DND-41 (cell line): Measurements from ENCODE around the gene ZNF334.

Source experiments
- ATAC-seq: fragments of 200-7000 bp; cut with Tn5 transposase; 3 replicates; pipeline ENCODE4 v1.9.1; 2021; ENCODE audit warnings: low read depth; ENCODE audit not compliant: insufficient read depth
- DNase-seq: peaks from one replicate; pipeline ENCODE4 v3.0.0-alpha.2; 2020
- H2AFZ ChIP-seq: 2 replicates; pipeline ENCODE4 v1.6.0; 2012; ENCODE audit warnings: low read depth, low read length
- H3K27ac ChIP-seq: 2 replicates; pipeline ENCODE4 v1.5.1; 2012; ENCODE audit warnings: low read length, inconsistent platforms
- H3K27me3 ChIP-seq: fragments of 200-600 bp; sonication (generic); 2 replicates; pipeline ENCODE4 v1.6.0; 2012; ENCODE audit warnings: low read length, mild to moderate bottlenecking, inconsistent platforms; ENCODE audit not compliant: insufficient read depth, poor library complexity
- H3K36me3 ChIP-seq: 2 replicates; pipeline ENCODE4 v1.5.1; 2012; ENCODE audit warnings: low read length, inconsistent platforms; ENCODE audit not compliant: insufficient read depth
- H3K4me1 ChIP-seq: 2 replicates; pipeline ENCODE4 v1.5.1; 2012; ENCODE audit warnings: mild to moderate bottlenecking, low read length; ENCODE audit not compliant: insufficient read depth
- H3K4me2 ChIP-seq: 2 replicates; pipeline ENCODE4 v1.6.0; 2012; ENCODE audit warnings: mild to moderate bottlenecking, moderate library complexity, low read length, inconsistent platforms; ENCODE audit not compliant: insufficient read depth
- H3K4me3 ChIP-seq, 2 experiments: fragments of 200-600 bp in 1 of 2; shearing (Covaris generic) in 1 of 2; 2 replicates each; pipeline ENCODE4 v1.5.1; 2012 to 2016; ENCODE audit warnings: inconsistent platforms in 2 of 2, low read length in 2 of 2, mild to moderate bottlenecking in 2 of 2, low read depth in 1 of 2, moderate library complexity in 1 of 2
- H3K79me2 ChIP-seq: 2 replicates; pipeline ENCODE4 v1.6.0; 2012; ENCODE audit warnings: low read length, inconsistent platforms; ENCODE audit not compliant: insufficient read depth
- H3K9ac ChIP-seq: 2 replicates; pipeline ENCODE4 v1.6.0; 2012; ENCODE audit warnings: low read depth, mild to moderate bottlenecking, inconsistent platforms, low read length, moderate library complexity
- H3K9me3 ChIP-seq: 2 replicates; pipeline ENCODE4 v1.5.1; 2012; ENCODE audit warnings: low read length, moderate library complexity, mild to moderate bottlenecking, inconsistent platforms; ENCODE audit not compliant: insufficient read depth, severe bottlenecking
- H4K20me1 ChIP-seq: 2 replicates; pipeline ENCODE4 v1.6.0; 2012; ENCODE audit warnings: low read length; ENCODE audit not compliant: insufficient read depth
- CTCF ChIP-seq: IDR thresholded peaks from 2 replicates; pipeline ENCODE4 v1.5.1; 2012; ENCODE audit warnings: borderline replicate concordance, low read length, moderate library complexity, mild to moderate bottlenecking; ENCODE audit not compliant: poor library complexity, severe bottlenecking; ENCODE audit errors: extremely low read depth
- EZH2 ChIP-seq: IDR thresholded peaks from 3 replicates; pipeline ENCODE4 v1.6.1; 2012; ENCODE audit warnings: borderline replicate concordance, low read depth, mild to moderate bottlenecking, moderate library complexity, low read length, inconsistent platforms; ENCODE audit not compliant: severe bottlenecking

ZNF334 gene

GRCh38 chr20:46501337-46501942 lies 11.9 kb downstream of the ZNF334 start:
- TF ChIP-seq EZH2 (no peak), CTCF (no peak)
- H4K20me1 ChIP-seq, result no peaks in the 10 kb centered on the region
- no peak overlapping the region for H3K4me2 ChIP-seq
- no peak overlapping the region for H2AFZ ChIP-seq
- no peaks in the 10 kb centered on the region for H3K4me1 ChIP-seq
- H3K27me3 ChIP-seq, result peaks cover 2% of the 10 kb centered on the region
- DNase-seq (no peak), ATAC-seq (no peak)
- no peak overlapping the region for H3K27ac ChIP-seq
- H3K79me2 ChIP-seq, result no peaks in the 10 kb centered on the region
- H3K4me3 ChIP-seq, result no peak overlapping the region
- no peak overlapping the region for H3K9ac ChIP-seq
- H3K36me3 ChIP-seq, result no peaks in the 10 kb centered on the region
- peaks cover 14% of the 10 kb centered on the region for H3K9me3 ChIP-seq

- Histone ChIP-seq H3K9me3 (no peaks in the 10 kb centered on the region), H3K4me3 (no peak overlapping the region), H4K20me1 (no peaks in the 10 kb centered on the region), H3K36me3 (no peaks in the 10 kb centered on the region), H3K4me1 (no peaks in the 10 kb centered on the region), H2AFZ (no peak overlapping the region), H3K9ac (no peak overlapping the region), H3K27ac (no peak overlapping the region), H3K79me2 (no peaks in the 10 kb centered on the region), H3K27me3 (peaks cover 29% of the 10 kb centered on the region), H3K4me2 (no peak overlapping the region)
- no peak for TF ChIP-seq EZH2
- DNase-seq (no peak), ATAC-seq (no peak)
These were observed 19.3 kb downstream of the ZNF334 start for GRCh38 chr20:46494077-46494476.

- Histone ChIP-seq H3K4me2 (no peak overlapping the region), H3K79me2 (no peaks in the 10 kb centered on the region), H2AFZ (no peak overlapping the region), H3K27ac (no peak overlapping the region), H4K20me1 (no peaks in the 10 kb centered on the region), H3K4me1 (no peaks in the 10 kb centered on the region), H3K36me3 (no peaks in the 10 kb centered on the region), H3K4me3 (no peak overlapping the region), H3K27me3 (peaks cover 31% of the 10 kb centered on the region), H3K9me3 (no peaks in the 10 kb centered on the region), H3K9ac (no peak overlapping the region)
- ATAC-seq (no peak), DNase-seq (no peak)
- TF ChIP-seq EZH2 (no peak), CTCF (no peak)
These were observed 22.0 kb downstream of the ZNF334 start for GRCh38 chr20:46491354-46491753.

GRCh38 chr20:46488451-46488850 lies 24.9 kb downstream of the ZNF334 start:
- Histone ChIP-seq H3K27me3 (peaks cover 22% of the 10 kb centered on the region), H2AFZ (no peak overlapping the region)

More at GRCh38 chr20:46488451-46488850, 24.9 kb downstream of the ZNF334 start:
- H3K4me3 ChIP-seq, result no peak overlapping the region
- H3K9ac ChIP-seq, result no peak overlapping the region
- no peaks in the 10 kb centered on the region for H3K36me3 ChIP-seq
- H4K20me1 ChIP-seq, result no peaks in the 10 kb centered on the region
- H3K9me3 ChIP-seq, result no peaks in the 10 kb centered on the region
- H3K79me2 ChIP-seq, result no peaks in the 10 kb centered on the region
- H3K4me2 ChIP-seq, result no peak overlapping the region
- ATAC-seq (no peak), DNase-seq (no peak)
- H3K4me1 ChIP-seq, result no peaks in the 10 kb centered on the region
- H3K27ac ChIP-seq, result no peak overlapping the region
- TF ChIP-seq EZH2, result no peak
- TF ChIP-seq CTCF, result no peak
